ENCODE measurements around the gene CBLN3.

The CBLN3 gene

GRCh38 chr14:24377657-24378056, 51.8 kb downstream of the CBLN3 start:
- CTCF ChIA-PET, result interaction anchor here (0.9 to 1.7 kb wide), 4 partner anchors 12 to 269 kb away, joined by 3 to 7 read pairs (median 4); no protein-coding TSS in a partner anchor
- POLR2A ChIA-PET, result interaction anchor here (0.7 to 1.2 kb wide), 6 partner anchors 11 to 267 kb away, joined by 3 to 4 read pairs (median 3); partner anchors contain the start of genes CBLN3, KHNYN and NYNRIN
- no peak overlapping the region for H3K27ac ChIP-seq (ENCODE audit: extremely low read depth, low read depth, low read length)
- H3K36me3 ChIP-seq (ENCODE audit: control insufficient read depth in 2 of 2, insufficient read depth in 1 of 2, low read length in 2 of 2), result peaks cover 0 to 48% of the 10 kb centered on the region in 2 experiments; a peak in 1 of 3 replicates
- no peaks in the 10 kb centered on the region for H3K9me3 ChIP-seq (ENCODE audit: control insufficient read depth, insufficient read depth, low read depth, low read length)
- peaks cover 12% of the 10 kb centered on the region for H3K4me1 ChIP-seq (ENCODE audit: control insufficient read depth, insufficient read depth, low read length)
- TF ChIP-seq ZNF391 (tag by site-specific recombination; IDR thresholded peaks at IDR 0.05; ENCODE audit: borderline replicate concordance, low read depth), result no peak
- TF ChIP-seq ZNF701 (tag by site-specific recombination; IDR thresholded peaks at IDR 0.05), result no peak
- TF ChIP-seq KLF17 (tag by site-specific recombination; IDR thresholded peaks at IDR 0.05), result peak; percentile 93
- TF ChIP-seq YY1 (tag by site-specific recombination; IDR thresholded peaks at IDR 0.05), result no peak
- TF ChIP-seq, protein P1, sequence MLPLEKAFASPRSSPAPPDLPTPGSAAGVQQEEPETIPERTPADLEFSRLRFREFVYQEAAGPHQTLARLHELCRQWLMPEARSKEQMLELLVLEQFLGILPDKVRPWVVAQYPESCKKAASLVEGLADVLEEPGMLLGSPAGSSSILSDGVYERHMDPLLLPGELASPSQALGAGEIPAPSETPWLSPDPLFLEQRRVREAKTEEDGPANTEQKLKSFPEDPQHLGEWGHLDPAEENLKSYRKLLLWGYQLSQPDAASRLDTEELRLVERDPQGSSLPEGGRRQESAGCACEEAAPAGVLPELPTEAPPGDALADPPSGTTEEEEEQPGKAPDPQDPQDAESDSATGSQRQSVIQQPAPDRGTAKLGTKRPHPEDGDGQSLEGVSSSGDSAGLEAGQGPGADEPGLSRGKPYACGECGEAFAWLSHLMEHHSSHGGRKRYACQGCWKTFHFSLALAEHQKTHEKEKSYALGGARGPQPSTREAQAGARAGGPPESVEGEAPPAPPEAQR (tag by site-specific recombination; IDR thresholded peaks at IDR 0.05), result no peak
- no peak for TF ChIP-seq KLF10 (tag by site-specific recombination; IDR thresholded peaks at IDR 0.05)
- peak; percentile 77 for TF ChIP-seq OSR2 (tag by site-specific recombination; IDR thresholded peaks at IDR 0.05)
- no peak for TF ChIP-seq ZBTB21 (tag by site-specific recombination; IDR thresholded peaks at IDR 0.05)
- TF ChIP-seq, protein P2, sequence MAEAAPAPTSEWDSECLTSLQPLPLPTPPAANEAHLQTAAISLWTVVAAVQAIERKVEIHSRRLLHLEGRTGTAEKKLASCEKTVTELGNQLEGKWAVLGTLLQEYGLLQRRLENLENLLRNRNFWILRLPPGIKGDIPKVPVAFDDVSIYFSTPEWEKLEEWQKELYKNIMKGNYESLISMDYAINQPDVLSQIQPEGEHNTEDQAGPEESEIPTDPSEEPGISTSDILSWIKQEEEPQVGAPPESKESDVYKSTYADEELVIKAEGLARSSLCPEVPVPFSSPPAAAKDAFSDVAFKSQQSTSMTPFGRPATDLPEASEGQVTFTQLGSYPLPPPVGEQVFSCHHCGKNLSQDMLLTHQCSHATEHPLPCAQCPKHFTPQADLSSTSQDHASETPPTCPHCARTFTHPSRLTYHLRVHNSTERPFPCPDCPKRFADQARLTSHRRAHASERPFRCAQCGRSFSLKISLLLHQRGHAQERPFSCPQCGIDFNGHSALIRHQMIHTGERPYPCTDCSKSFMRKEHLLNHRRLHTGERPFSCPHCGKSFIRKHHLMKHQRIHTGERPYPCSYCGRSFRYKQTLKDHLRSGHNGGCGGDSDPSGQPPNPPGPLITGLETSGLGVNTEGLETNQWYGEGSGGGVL (tag by site-specific recombination; IDR thresholded peaks at IDR 0.05), result peak; percentile 83
- TF ChIP-seq SP3 (tag by site-specific recombination; IDR thresholded peaks at IDR 0.05), result peak; percentile 47; the same call in 1 of the 2 replicates
- TF ChIP-seq KLF1 (tag by site-specific recombination; IDR thresholded peaks at IDR 0.05), result peak; percentile 77
- peak; percentile 91 for TF ChIP-seq EGR2 (tag by site-specific recombination; IDR thresholded peaks at IDR 0.05; ENCODE audit: low read depth)
- no peak for TF ChIP-seq GFI1B (tag by site-specific recombination; IDR thresholded peaks at IDR 0.05)
- peak; percentile 75 for TF ChIP-seq ZFHX2 (tag by site-specific recombination; conservative IDR thresholded peaks at IDR 0.05)
- no peak for TF ChIP-seq ZFP3 (tag by site-specific recombination; IDR thresholded peaks at IDR 0.05; ENCODE audit: low read depth)
- TF ChIP-seq ZNF112 (tag by site-specific recombination; IDR thresholded peaks at IDR 0.05), result no peak
- H3K4me3 ChIP-seq (ENCODE audit: low read depth, low read length), result no peak overlapping the region

GRCh38 chr14:24377126-24377525, 52.3 kb downstream of the CBLN3 start:
- peaks cover 17% of the 10 kb centered on the region for H3K4me1 ChIP-seq (ENCODE audit: control insufficient read depth, insufficient read depth, low read length)
- POLR2A ChIA-PET, result interaction anchor here (1.0 kb wide), 2 partner anchors 11 to 63 kb away, joined by 3 to 4 read pairs; no protein-coding TSS in a partner anchor
- CTCF ChIA-PET, result interaction anchor here (1.2 to 1.7 kb wide), 2 partner anchors 11 to 54 kb away, joined by 3 to 7 read pairs; no protein-coding TSS in a partner anchor
- H3K4me3 ChIP-seq (ENCODE audit: low read depth, low read length), result no peak overlapping the region
- no peaks in the 10 kb centered on the region for H3K9me3 ChIP-seq (ENCODE audit: control insufficient read depth, insufficient read depth, low read depth, low read length)
- H3K27ac ChIP-seq (ENCODE audit: extremely low read depth, low read depth, low read length), result no peak overlapping the region
- TF ChIP-seq ZNF24 (tag by site-specific recombination; IDR thresholded peaks at IDR 0.05) (no peak), ZFHX2 (tag by site-specific recombination; conservative IDR thresholded peaks at IDR 0.05) (no peak), ZBTB8A (tag by site-specific recombination; IDR thresholded peaks at IDR 0.05) (0 out of 2 replicates have a peak, but pooled peaks have one; percentile 4), ZIC2 (tag by site-specific recombination; IDR thresholded peaks at IDR 0.05) (no peak)
- H3K36me3 ChIP-seq (ENCODE audit: control insufficient read depth in 2 of 2, insufficient read depth in 1 of 2, low read length in 2 of 2), result peaks cover 0 to 53% of the 10 kb centered on the region in 2 experiments; a peak in 1 of 3 replicates
